Left forelimb (tissue), 1 donor: ENCODE results near the gene BFSP2.
"Not testable (repeated sequence)": the region's sequence is repeated elsewhere in the genome, so short reads cannot be mapped to it uniquely, and the experiment has no call there.

Experiments
- DNase-seq: peaks from one replicate; pipeline ENCODE4 v3.0.0-alpha.2; 2018; ENCODE audit warnings: low spot score

Gene BFSP2

GRCh38 chr3:133457465-133458067 is 57.7 kb downstream of the BFSP2 start:
- no peak for DNase-seq

GRCh38 chr3:133459400-133459799 is 59.5 kb downstream of the BFSP2 start:
- DNase-seq: no peak

GRCh38 chr3:133460809-133461208 is 61.0 kb downstream of the BFSP2 start:
- no peak for DNase-seq

- no peak for DNase-seq
Measured at GRCh38 chr3:133461291-133461690, 61.4 kb downstream of the BFSP2 start.

- no peak for DNase-seq
Measured at GRCh38 chr3:133463347-133463860, 63.5 kb downstream of the BFSP2 start.

- DNase-seq: no peak
Measured at GRCh38 chr3:133464573-133464972, 64.7 kb downstream of the BFSP2 start.

- DNase-seq: no peak
Measured at GRCh38 chr3:133466531-133467386, 66.9 kb downstream of the BFSP2 start.

- DNase-seq: no peak
Measured at GRCh38 chr3:133467780-133468179, 67.9 kb downstream of the BFSP2 start.

GRCh38 chr3:133468251-133468721 is 68.4 kb downstream of the BFSP2 start:
- DNase-seq: no peak

- no peak for DNase-seq
Measured at GRCh38 chr3:133469140-133469731, 69.4 kb downstream of the BFSP2 start.

- DNase-seq: no peak
Measured at GRCh38 chr3:133472242-133472641, 72.4 kb downstream of the BFSP2 start.

- no peak for DNase-seq
Measured at GRCh38 chr3:133472889-133473288, 73.0 kb downstream of the BFSP2 start.

- DNase-seq: not testable (repeated sequence)
Measured at GRCh38 chr3:133473472-133474191, 73.8 kb downstream of the BFSP2 start.

- DNase-seq: peak; percentile 82
Measured at GRCh38 chr3:133474251-133474801, 74.5 kb downstream of the BFSP2 start.

GRCh38 chr3:133474817-133475216 is 75.0 kb downstream of the BFSP2 start:
- DNase-seq: no peak

GRCh38 chr3:133475245-133476010 is 75.6 kb downstream of the BFSP2 start:
- no peak for DNase-seq

- no peak for DNase-seq
Measured at GRCh38 chr3:133476971-133477375, 77.1 kb downstream of the BFSP2 start.

GRCh38 chr3:133477487-133477886 is 77.6 kb downstream of the BFSP2 start:
- no peak for DNase-seq

GRCh38 chr3:133478624-133479023 is 78.8 kb downstream of the BFSP2 start:
- DNase-seq: no peak

GRCh38 chr3:133479401-133479800 is 79.5 kb downstream of the BFSP2 start:
- DNase-seq: no peak
